Endothelial cell (in vitro differentiated cells): ENCODE data around the gene NTRK2. TPM values are rescaled to one million over a fixed set of nuclear protein-coding genes. Genes with fewer than 3 reads are reported as not detected.
A peak's percentile ranks its signal among the peaks of the same experiment; 100 is the strongest.

Source experiments
- DNase-seq: peaks from one replicate; pipeline ENCODE4 v3.0.0; 2021; ENCODE audit warnings: low spot score
- H3K27ac Mint-ChIP-seq: one replicate; pipeline ENCODE4 v1.8.0; 2021; ENCODE audit warnings: mixed read lengths, inconsistent platforms; ENCODE audit not compliant: unreplicated experiment
- H3K27me3 Mint-ChIP-seq: one replicate; pipeline ENCODE4 v1.8.0; 2021; ENCODE audit warnings: mild to moderate bottlenecking, moderate library complexity, mixed read lengths, inconsistent platforms; ENCODE audit not compliant: unreplicated experiment
- H3K36me3 Mint-ChIP-seq: one replicate; pipeline ENCODE4 v1.8.0; 2021; ENCODE audit warnings: mild to moderate bottlenecking, low read depth, mixed read lengths, inconsistent platforms; ENCODE audit not compliant: unreplicated experiment
- H3K4me1 Mint-ChIP-seq: one replicate; pipeline ENCODE4 v1.8.0; 2021; ENCODE audit warnings: mild to moderate bottlenecking, mixed read lengths, inconsistent platforms; ENCODE audit not compliant: unreplicated experiment
- H3K4me3 Mint-ChIP-seq: one replicate; pipeline ENCODE4 v1.8.0; 2021; ENCODE audit warnings: mild to moderate bottlenecking, mixed read lengths, inconsistent platforms; ENCODE audit not compliant: unreplicated experiment
- H3K9me3 Mint-ChIP-seq: one replicate; pipeline ENCODE4 v1.8.0; 2021; ENCODE audit warnings: mixed read lengths, inconsistent platforms; ENCODE audit not compliant: unreplicated experiment
- total RNA-seq: library from RNA; stranded (reverse); fragmentation: NEBNext Ultra II Directional; extraction: Animal tissue kit (Norgen Biotek cat#: 25700); gene quantifications from one replicate; pipeline ENCODE4 v1.2.1, GENCODE V29; 2021; ENCODE audit not compliant: unreplicated experiment
- TF ChIP-seq, protein P1 (sequence below): fragments of 200-600 bp; sonication (generic); IDR thresholded peaks from one replicate; pipeline ENCODE4 v1.5.0; 2021; ENCODE audit warnings: antibody characterized with exemption; ENCODE audit not compliant: unreplicated experiment

Gene NTRK2
- total RNA-seq, 1 donor from 2014 or later, result not detected

DNA sequence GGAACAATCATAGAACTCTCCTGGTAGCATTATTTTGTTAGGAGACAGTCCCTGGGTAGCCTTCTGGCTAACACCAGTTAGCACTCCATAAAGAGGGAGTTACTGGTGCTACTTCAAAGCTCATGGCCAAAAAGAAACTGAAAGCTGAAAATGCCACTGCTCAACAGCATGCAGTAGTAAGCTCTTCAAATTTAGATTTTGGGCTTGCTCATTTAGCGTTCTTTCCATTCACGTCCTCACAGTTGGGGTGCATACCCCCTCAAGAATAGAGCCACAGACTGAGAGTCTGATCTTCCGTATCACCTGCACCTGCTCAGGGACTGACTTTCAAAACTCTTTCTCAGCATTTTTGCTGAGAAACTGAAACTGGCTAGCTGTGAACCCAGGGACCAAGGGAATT lies 24.7 kb downstream of the NTRK2 start:
- no peaks in the 10 kb centered on the region for H3K36me3 Mint-ChIP-seq
- no peak for DNase-seq
- H3K9me3 Mint-ChIP-seq, result no peaks in the 10 kb centered on the region
- TF ChIP-seq, protein P1, sequence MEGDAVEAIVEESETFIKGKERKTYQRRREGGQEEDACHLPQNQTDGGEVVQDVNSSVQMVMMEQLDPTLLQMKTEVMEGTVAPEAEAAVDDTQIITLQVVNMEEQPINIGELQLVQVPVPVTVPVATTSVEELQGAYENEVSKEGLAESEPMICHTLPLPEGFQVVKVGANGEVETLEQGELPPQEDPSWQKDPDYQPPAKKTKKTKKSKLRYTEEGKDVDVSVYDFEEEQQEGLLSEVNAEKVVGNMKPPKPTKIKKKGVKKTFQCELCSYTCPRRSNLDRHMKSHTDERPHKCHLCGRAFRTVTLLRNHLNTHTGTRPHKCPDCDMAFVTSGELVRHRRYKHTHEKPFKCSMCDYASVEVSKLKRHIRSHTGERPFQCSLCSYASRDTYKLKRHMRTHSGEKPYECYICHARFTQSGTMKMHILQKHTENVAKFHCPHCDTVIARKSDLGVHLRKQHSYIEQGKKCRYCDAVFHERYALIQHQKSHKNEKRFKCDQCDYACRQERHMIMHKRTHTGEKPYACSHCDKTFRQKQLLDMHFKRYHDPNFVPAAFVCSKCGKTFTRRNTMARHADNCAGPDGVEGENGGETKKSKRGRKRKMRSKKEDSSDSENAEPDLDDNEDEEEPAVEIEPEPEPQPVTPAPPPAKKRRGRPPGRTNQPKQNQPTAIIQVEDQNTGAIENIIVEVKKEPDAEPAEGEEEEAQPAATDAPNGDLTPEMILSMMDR, result no peak
- H3K4me3 Mint-ChIP-seq, result no peak overlapping the region
- H3K27ac Mint-ChIP-seq, result no peak overlapping the region
- no peaks in the 10 kb centered on the region for H3K4me1 Mint-ChIP-seq
- no peaks in the 10 kb centered on the region for H3K27me3 Mint-ChIP-seq

DNA sequence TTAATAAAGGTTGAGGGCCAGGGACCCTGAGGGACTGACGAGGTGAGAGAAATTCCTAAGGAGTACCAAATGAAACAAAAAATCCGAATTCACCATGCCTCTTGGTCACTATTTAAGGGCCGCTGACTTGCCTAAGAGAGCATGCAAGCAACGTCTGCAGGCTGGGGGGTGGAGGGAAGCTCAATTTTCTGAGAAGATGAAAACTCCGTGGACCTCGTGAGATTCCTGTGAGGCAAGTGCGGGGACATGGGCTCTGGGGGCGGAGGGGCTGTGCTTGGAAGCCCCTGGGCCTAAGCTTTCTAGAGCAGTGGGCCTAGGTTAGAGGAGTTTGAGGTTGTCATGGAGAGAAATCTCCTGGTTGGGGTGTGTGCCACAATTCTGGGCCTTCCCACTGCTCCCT lies 27.5 kb downstream of the NTRK2 start:
- Mint-ChIP-seq H3K4me3 (no peak overlapping the region), H3K9me3 (no peaks in the 10 kb centered on the region), H3K27me3 (no peaks in the 10 kb centered on the region), H3K4me1 (peaks cover 5% of the 10 kb centered on the region), H3K27ac (no peak overlapping the region), H3K36me3 (no peaks in the 10 kb centered on the region)
- TF ChIP-seq, protein P1, result no peak
- no peak for DNase-seq

DNA sequence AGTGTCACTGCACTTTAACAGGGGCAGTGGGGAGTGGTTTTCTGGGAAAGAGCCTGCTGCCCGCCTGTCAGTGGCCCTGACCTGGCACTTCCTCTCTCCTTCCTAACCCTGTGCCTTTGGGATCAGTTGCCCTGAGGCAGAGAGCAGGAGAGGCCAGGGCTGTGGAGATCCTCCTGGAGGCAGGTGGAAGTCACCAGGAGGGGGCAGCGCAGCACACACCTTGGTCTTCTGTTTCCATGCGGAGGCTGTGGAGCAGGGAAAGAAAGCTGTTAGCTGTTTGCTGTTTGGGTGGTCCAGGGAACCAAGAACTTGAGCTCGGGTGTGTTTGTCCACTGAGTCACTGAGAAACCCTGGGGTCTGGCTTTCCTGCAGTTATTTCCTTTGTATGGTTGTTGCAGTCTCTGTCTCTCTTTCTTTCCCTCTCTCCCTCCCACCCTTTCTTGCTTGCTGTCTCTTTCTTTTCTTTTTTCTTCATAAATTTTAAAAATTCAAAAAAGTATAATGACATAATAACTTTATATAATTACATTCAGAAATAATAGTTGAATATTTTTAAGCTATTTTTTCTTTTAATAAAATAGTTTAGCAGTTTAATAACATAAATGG lies 28.1 kb downstream of the NTRK2 start:
- Mint-ChIP-seq H3K27me3 (no peaks in the 10 kb centered on the region), H3K36me3 (no peaks in the 10 kb centered on the region), H3K4me1 (peaks cover 5% of the 10 kb centered on the region), H3K9me3 (no peaks in the 10 kb centered on the region), H3K4me3 (no peak overlapping the region), H3K27ac (no peak overlapping the region)
- DNase-seq, result peak; percentile 79
- TF ChIP-seq, protein P1, result peak; percentile 57

DNA sequence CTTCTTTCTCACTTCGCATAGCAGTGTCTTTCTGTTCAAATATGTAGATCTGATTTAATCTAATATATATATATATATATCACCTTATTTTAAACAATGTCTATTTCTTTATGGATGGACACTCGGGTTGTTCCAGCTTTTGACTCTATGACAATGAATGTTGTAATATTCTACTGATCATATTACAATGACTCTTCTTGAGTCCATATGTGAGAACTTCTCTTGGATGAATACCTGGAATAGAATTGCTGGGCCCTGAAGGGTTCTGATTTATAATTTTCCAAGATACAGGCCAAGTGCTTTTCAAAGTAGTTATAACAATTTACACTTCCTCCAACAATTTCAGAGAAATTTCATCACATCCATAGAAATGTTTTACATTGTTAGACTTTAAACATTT lies 28.8 kb downstream of the NTRK2 start:
- Mint-ChIP-seq H3K4me3 (no peak overlapping the region), H3K36me3 (no peaks in the 10 kb centered on the region), H3K27ac (no peak overlapping the region), H3K27me3 (no peaks in the 10 kb centered on the region), H3K4me1 (peaks cover 5% of the 10 kb centered on the region), H3K9me3 (no peaks in the 10 kb centered on the region)
- TF ChIP-seq, protein P1, result no peak
- DNase-seq, result no peak

DNA sequence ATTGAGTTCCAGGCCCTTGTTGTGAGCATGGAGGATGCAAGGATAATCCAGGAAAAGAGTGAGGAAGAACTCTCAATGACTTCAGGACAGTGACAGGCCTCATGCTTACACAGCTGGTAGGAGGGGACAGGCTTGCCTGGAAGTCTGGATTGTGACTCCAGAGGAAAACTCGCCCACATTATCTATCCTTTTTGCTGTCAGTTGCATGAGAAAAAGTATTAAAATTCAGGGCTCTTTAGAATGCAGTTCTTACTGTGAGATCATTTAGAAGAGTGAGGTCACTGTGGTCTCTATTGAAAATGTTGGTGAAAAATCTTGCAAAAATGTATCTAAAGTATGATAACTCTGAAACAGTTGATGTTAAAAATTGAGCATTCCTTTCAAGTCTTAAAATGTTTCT lies 30.5 kb downstream of the NTRK2 start:
- no peaks in the 10 kb centered on the region for H3K9me3 Mint-ChIP-seq
- no peaks in the 10 kb centered on the region for H3K36me3 Mint-ChIP-seq
- no peak overlapping the region for H3K4me3 Mint-ChIP-seq
- H3K4me1 Mint-ChIP-seq, result peaks cover 5% of the 10 kb centered on the region
- TF ChIP-seq, protein P1, result no peak
- no peaks in the 10 kb centered on the region for H3K27me3 Mint-ChIP-seq
- DNase-seq, result no peak
- no peak overlapping the region for H3K27ac Mint-ChIP-seq
